Spleen (tissue), 11 donors: ENCODE data around the gene DYSF. TPM values are rescaled to one million over a fixed set of nuclear protein-coding genes. Genes with fewer than 3 reads are reported as not detected.

Source experiments
- DNase-seq: peaks from one replicate; pipeline ENCODE4 v3.0.0-alpha.2; 2020
- H3K27ac ChIP-seq, 8 donors: fragments of 200-600 bp; sonication (generic) in 7 of 8; 1 replicate in 4 of 8; 2 replicates in 4 of 8; pipeline versions ENCODE4 v1.5.0 to v1.8.0; 2016 to 2021; ENCODE audit warnings: inconsistent platforms in 4 of 8, mild to moderate bottlenecking in 4 of 8, moderate library complexity in 1 of 8
- H3K27me3 ChIP-seq, 7 donors: fragments of 200-600 bp; sonication (generic) in 6 of 7; replicated peaks in 1 of 7; 1 replicate in 4 of 7; 2 replicates in 3 of 7; pipeline versions ENCODE4 v1.5.0 to v1.8.0; 2016 to 2021; ENCODE audit warnings: inconsistent platforms in 3 of 7, mild to moderate bottlenecking in 1 of 7
- H3K36me3 ChIP-seq, 6 donors: fragments of 200-600 bp; sonication (generic) in 5 of 6; 1 replicate in 4 of 6; 2 replicates in 2 of 6; pipeline versions ENCODE4 v1.5.0 to v1.8.0; 2016 to 2021; ENCODE audit warnings: inconsistent platforms in 2 of 6
- H3K4me1 ChIP-seq, 6 donors: fragments of 200-600 bp; sonication (generic) in 5 of 6; 1 replicate in 3 of 6; 2 replicates in 3 of 6; pipeline versions ENCODE4 v1.5.0 to v1.8.0; 2016 to 2021; ENCODE audit warnings: inconsistent platforms in 3 of 6
- H3K4me3 ChIP-seq, 8 donors: fragments of 200-600 bp; sonication (generic) in 7 of 8; 1 replicate in 4 of 8; 2 replicates in 4 of 8; pipeline versions ENCODE4 v1.5.0 to v1.8.0; 2016 to 2021; ENCODE audit warnings: inconsistent platforms in 4 of 8, mild to moderate bottlenecking in 4 of 8, moderate library complexity in 2 of 8
- H3K9me3 ChIP-seq, 8 donors: fragments of 200-600 bp; sonication (generic) in 7 of 8; 1 replicate in 4 of 8; 2 replicates in 4 of 8; pipeline versions ENCODE4 v1.5.0 to v1.8.0; 2016 to 2021; ENCODE audit warnings: inconsistent platforms in 4 of 8
- CTCF ChIP-seq, 11 experiments: fragments of 200-600 bp in 7 of 11; fragments of 450-650 bp in 4 of 11; sonication (generic) in 4 of 11; IDR thresholded peaks in 8 of 11; conservative IDR thresholded peaks in 3 of 11; 1 replicate in 7 of 11; 2 replicates in 4 of 11; pipeline versions ENCODE4 v1.4.0 to v1.8.0; 2016 to 2021; ENCODE audit warnings: antibody characterized with exemption in 11 of 11, inconsistent platforms in 4 of 11, mild to moderate bottlenecking in 1 of 11
- POLR2A ChIP-seq, 3 donors: fragments of 450-650 bp; IDR thresholded peaks; one replicate each; pipeline ENCODE4 v1.5.1; 2017; ENCODE audit warnings: antibody characterized with exemption in 3 of 3, mild to moderate bottlenecking in 1 of 3
- POLR2AphosphoS5 ChIP-seq, 3 donors: sonication (generic); formaldehyde crosslinking; IDR thresholded peaks; one replicate each; pipeline ENCODE4 v1.5.1; 2017; ENCODE audit warnings: antibody characterized with exemption in 3 of 3
- WGBS, 5 donors: extraction: QIAGEN DNeasy Blood & Tissue Kit in 3 of 5; methylation state at CpG; one replicate each; pipeline versions ENCODE4 v1.1.5 to v1.1.7; 2013 to 2018; 5-methylcytosine and 5-hydroxymethylcytosine counted together
- intact Hi-C: fragments of 100-400 bp; cut with DNase I; formaldehyde crosslinking; loops from one replicate; pipeline ENCODE4 v1.15.0; 2023; ENCODE audit warnings: low total_unique reads
- polyA plus RNA-seq, 3 donors: library from polyadenylated mRNA; stranded (reverse); fragments of 200-250 nt; gene quantifications; one replicate each; pipeline ENCODE4 v1.2.1, GENCODE V29; 2013
- total RNA-seq, 7 donors: library from RNA; depleted of rRNA in 3 of 7; stranded (reverse); fragments of >200 nt in 3 of 7; fragmentation: NEBNext Ultra II Directional in 4 of 7; extraction: Animal tissue kit (Norgen Biotek cat#: 25700) in 4 of 7; gene quantifications; one replicate each; pipeline versions ENCODE4 v1.1.0 to v1.2.1, GENCODE V29; 2016 to 2021
- donor health status: healthy with polysubstance abuse.
- donor health status: DM: no; HTN: no; CAD: no; lungs with moderate emphysema.
- donor health status: DM: no; HTN: no; CAD: no.
- donor health status: Bipolar disorder and iron deficiency.
- donor health status: healthy.
- donor health status: DM: no; HTN: no; CAD: no.
- donor health status: DM: yes; HTN: yes; CAD: no.

Gene DYSF
- total and polyA plus RNA-seq, 10 donors = 4.0 to 287 (median 124) TPM

GRCh38 chr2:71467180-71467815 lies 13.9 kb downstream of the DYSF start:
- WGBS, 5 donors = 4 to 9% (median 5%) methylated on average over 7 of the region's 7 CpGs
- intact Hi-C loops = no loop called here
- Histone ChIP-seq H3K27me3 (peaks cover 0 to 73% (median 9%) of the 10 kb centered on the region in 7 donors), H3K36me3 (peaks cover 0 to 10% (median 0%) of the 10 kb centered on the region in 6 donors), H3K4me1 (peaks cover 8 to 93% (median 42%) of the 10 kb centered on the region in 6 donors), H3K27ac (peak overlapping the region; percentile 22 to 89 (median 78)), H3K4me3 (peak overlapping the region; percentile 48 to 74 (median 66)), H3K9me3 (peaks cover 0 to 12% (median 7%) of the 10 kb centered on the region in 8 donors)
- no peak for DNase-seq
- TF ChIP-seq POLR2A (IDR thresholded peaks at IDR 0.05) (no peak), CTCF (IDR thresholded peaks at IDR 0.05 in 8 of 11, conservative IDR thresholded peaks at IDR 0.05 in 3 of 11) (no peak), POLR2AphosphoS5 (IDR thresholded peaks at IDR 0.05) (no peak)

- peaks cover 0 to under 1% (median 0%) of the 10 kb centered on the region in 8 donors for H3K9me3 ChIP-seq
- intact Hi-C loops = no loop called here
- TF ChIP-seq POLR2A (IDR thresholded peaks at IDR 0.05) (no peak), CTCF (IDR thresholded peaks at IDR 0.05 in 8 of 11, conservative IDR thresholded peaks at IDR 0.05 in 3 of 11) (no peak), POLR2AphosphoS5 (IDR thresholded peaks at IDR 0.05) (no peak)
- peaks cover 0 to 66% (median 9%) of the 10 kb centered on the region in 7 donors for H3K27me3 ChIP-seq
- H3K4me3 ChIP-seq = peak overlapping the region in 7 of 8 donors; percentile 48 to 74 (median 69)
- H3K36me3 ChIP-seq = peaks cover 0 to 20% (median 0%) of the 10 kb centered on the region in 6 donors
- WGBS, 5 donors = 51 to 76% (median 64%) methylated on average over 10 to 11 of the region's 11 CpGs
- peak overlapping the region in 4 of 8 donors; percentile 0 to 89 (median 22) for H3K27ac ChIP-seq
- DNase-seq = no peak
- peaks cover 8 to 93% (median 46%) of the 10 kb centered on the region in 6 donors for H3K4me1 ChIP-seq
Observed at GRCh38 chr2:71468279-71469015, 15.1 kb downstream of the DYSF start.

GRCh38 chr2:71469403-71470398 lies 16.3 kb downstream of the DYSF start:
- intact Hi-C loops = no loop called here
- Histone ChIP-seq H3K36me3 (peaks cover 0 to 23% (median 0%) of the 10 kb centered on the region in 6 donors), H3K4me1 (peaks cover 15 to 95% (median 50%) of the 10 kb centered on the region in 6 donors), H3K9me3 (no peaks in the 10 kb centered on the region), H3K27me3 (peaks cover 0 to 54% (median 9%) of the 10 kb centered on the region in 7 donors), H3K4me3 (peak overlapping the region in 5 of 8 donors; percentile 10 to 74 (median 69)), H3K27ac (peak overlapping the region in 6 of 8 donors; percentile 9 to 89 (median 51))
- DNase-seq = no peak
- TF ChIP-seq POLR2AphosphoS5 (IDR thresholded peaks at IDR 0.05) (no peak), POLR2A (IDR thresholded peaks at IDR 0.05) (no peak), CTCF (IDR thresholded peaks at IDR 0.05 in 8 of 11, conservative IDR thresholded peaks at IDR 0.05 in 3 of 11) (no peak)
- 54 to 76% (median 68%) methylated on average over 8 of the region's 8 CpGs for WGBS, 5 donors
